ENCODE results near the gene NXNL2. TPM values are rescaled to one million over a fixed set of nuclear protein-coding genes. Genes with fewer than 3 reads are reported as not detected.

The NXNL2 gene
- total RNA-seq, 4 donors from 2014 or later = 0.93 TPM; not detected in 3

GRCh38 chr9:88521308-88521707 is 13.7 kb upstream of the NXNL2 start:
- no peak for TF ChIP-seq CTCF (IDR thresholded peaks at IDR 0.05)
- no peak for ATAC-seq (ENCODE audit: low FRiP score)
- DNase-seq (ENCODE audit: low spot score) = no peak

GRCh38 chr9:88522360-88522759 is 12.6 kb upstream of the NXNL2 start:
- ATAC-seq (ENCODE audit: low FRiP score) (no peak), DNase-seq (ENCODE audit: low spot score) (no peak)
- no peak for TF ChIP-seq CTCF (IDR thresholded peaks at IDR 0.05)

GRCh38 chr9:88523056-88523455 is 11.9 kb upstream of the NXNL2 start:
- no peak for TF ChIP-seq CTCF (IDR thresholded peaks at IDR 0.05)
- no peak for DNase-seq (ENCODE audit: low spot score)
- ATAC-seq (ENCODE audit: low FRiP score) = no peak

- DNase-seq (ENCODE audit: low spot score) = no peak
- no peak for TF ChIP-seq CTCF (IDR thresholded peaks at IDR 0.05)
- no peak for ATAC-seq (ENCODE audit: low FRiP score)
Measured at GRCh38 chr9:88524911-88525310, 10.1 kb upstream of the NXNL2 start.

GRCh38 chr9:88527618-88528017 is 7.4 kb upstream of the NXNL2 start:
- no peak for ATAC-seq (ENCODE audit: low FRiP score)
- TF ChIP-seq CTCF (IDR thresholded peaks at IDR 0.05) = no peak
- DNase-seq (ENCODE audit: low spot score) = no peak

GRCh38 chr9:88528080-88528790 is 6.7 kb upstream of the NXNL2 start:
- ATAC-seq (ENCODE audit: low FRiP score) (no peak), DNase-seq (ENCODE audit: low spot score) (no peak)
- TF ChIP-seq CTCF (IDR thresholded peaks at IDR 0.05) = no peak

GRCh38 chr9:88529496-88529895 is 5.5 kb upstream of the NXNL2 start:
- ATAC-seq (ENCODE audit: low FRiP score) (no peak), DNase-seq (ENCODE audit: low spot score) (no peak)
- TF ChIP-seq CTCF (IDR thresholded peaks at IDR 0.05) = no peak
